Inflammatory macrophage (primary cell): ENCODE measurements around the gene ZSWIM3.

ENCODE experiments used
- DNase-seq, 2 donors: peaks; one replicate each; pipeline ENCODE4 v3.0.0-alpha.2; 2020 to 2022

The ZSWIM3 gene

DNA sequence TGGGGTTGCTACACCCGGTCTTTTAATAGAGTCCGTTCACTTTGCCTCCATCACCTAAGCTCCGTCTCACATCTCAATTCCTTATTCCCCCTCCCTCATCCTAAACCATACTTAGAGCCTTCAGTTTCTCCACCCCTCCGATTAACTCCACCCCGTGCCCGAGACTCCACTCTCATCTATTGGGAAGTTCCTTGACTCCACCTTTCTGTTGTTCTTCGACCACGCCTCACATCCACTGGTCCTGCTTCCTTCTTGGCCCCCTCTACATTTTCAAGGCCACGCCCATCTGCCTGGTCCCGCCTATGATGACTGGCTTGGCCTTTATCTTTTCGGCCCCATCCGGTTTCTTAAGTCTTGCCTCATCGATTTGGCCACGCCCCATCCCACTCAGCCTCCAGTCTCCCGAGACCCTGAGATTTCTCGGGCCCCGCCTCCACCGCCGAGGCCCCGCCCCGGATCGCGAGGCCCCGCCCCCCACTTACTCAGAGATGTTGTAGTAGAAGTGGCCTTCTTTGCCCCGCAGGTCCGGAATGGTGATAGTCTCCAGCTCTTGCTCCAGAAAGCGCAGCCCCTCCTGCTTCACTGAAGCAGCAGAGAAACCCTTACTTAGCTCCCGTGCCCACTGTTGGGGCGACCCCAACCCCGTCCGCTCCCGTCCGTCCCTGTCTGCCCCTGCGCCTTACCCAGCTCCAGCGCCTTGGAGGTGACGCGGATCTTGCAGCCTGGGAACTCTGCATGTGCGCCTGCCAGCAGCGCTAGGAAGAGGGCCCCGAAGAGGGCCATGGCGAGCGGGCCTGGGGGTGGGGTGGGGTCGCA lies 53.5 kb downstream of the ZSWIM3 start:
- peak; percentile 97 to 99 for DNase-seq

- peak in 1 of 2 donors; percentile 28 for DNase-seq
Observed at GRCh38 chr20:45911486-45912343, 54.3 kb downstream of the ZSWIM3 start, which contains the start of gene PLTP. TSS of gene PLTP (minus strand) at chr20:45912155. CDS start at chr20:45911452, 703 bp downstream.

GRCh38 chr20:45912344-45912682 lies 54.9 kb downstream of the ZSWIM3 start:
- DNase-seq: no peak

GRCh38 chr20:45913116-45913515 lies 55.7 kb downstream of the ZSWIM3 start:
- DNase-seq: peak; percentile 68 to 81

- DNase-seq: no peak
Observed at GRCh38 chr20:45917790-45918141, 60.4 kb downstream of the ZSWIM3 start.

- peak; percentile 41 to 47 for DNase-seq
Observed at GRCh38 chr20:45918182-45918737, 60.8 kb downstream of the ZSWIM3 start.

DNA sequence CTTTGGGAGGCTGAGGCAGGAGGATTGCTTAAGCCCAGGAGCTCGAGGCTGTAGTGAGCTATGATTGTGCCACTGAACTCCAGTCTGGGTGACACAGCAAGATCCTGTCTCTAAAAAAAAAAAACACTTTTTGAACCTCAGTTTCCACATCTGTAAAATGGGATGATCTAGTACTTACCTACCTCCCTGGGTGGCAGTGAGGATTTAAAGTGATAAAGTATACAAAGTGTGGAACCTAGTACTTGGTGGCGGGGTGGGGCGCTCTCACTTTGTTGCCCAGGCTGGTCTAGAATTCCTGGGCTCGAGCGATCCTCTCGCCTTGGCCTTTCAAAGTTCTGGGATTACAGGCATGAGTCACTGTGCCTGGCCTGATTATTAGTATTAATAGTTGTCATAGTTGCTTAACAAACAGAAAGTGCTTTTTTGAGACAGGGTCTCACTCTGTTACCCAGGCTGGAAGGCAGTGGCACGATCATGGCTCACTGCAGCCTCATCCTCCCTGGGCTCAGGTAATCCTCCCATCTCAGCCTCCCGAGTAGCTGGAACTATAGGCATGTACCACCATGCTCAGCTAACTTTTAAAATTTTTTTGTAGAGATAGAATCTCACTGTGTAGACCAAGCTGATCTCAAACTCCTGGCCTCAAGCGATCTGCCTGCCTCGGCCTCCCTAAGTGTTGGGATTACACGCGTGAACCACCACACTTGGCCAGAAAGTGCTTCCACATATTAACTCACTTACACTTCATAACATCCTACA lies 61.5 kb downstream of the ZSWIM3 start:
- DNase-seq: no peak

DNA sequence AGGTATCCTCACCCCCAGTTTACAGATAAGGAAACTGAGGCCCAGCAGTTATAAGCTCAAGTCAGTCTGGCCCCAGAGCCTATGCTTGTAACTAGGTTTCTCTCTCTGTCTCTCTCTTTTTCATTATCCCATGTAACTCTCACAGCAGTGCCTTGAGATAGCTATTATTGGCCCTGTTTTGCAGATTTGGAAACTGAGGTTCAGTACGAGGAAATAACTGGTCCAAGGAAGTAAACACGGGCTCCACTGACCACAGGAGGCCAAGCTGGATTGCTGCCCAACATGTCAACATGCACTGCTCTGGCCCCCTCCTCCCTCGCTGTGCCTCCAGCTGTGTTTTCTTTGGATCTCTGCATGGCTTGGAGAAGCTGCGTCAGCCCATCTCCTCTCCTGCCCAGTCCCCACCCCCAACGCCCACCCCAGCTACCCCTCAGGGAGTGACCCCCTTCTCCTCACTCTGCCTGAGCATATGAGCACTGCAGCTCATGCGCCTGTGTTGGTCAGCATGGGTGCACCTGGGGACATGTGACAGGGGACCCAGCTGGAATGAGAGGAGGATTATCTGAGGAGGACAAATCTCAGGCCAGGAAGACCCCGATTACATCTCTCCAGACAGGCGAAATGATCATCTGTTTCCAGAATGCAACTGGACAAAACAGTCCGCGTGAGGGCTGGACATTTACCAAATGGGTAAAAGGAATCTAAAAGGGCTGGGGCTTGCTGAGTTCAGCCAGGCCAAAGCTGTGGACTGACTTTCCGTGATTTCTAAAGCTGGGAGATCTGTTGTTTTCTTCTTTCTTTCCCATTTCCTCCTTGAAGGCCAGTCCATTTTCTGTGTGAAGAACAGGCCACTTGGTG lies 62.4 kb downstream of the ZSWIM3 start:
- no peak for DNase-seq

GRCh38 chr20:45920462-45921336 lies 63.3 kb downstream of the ZSWIM3 start:
- DNase-seq: peak; percentile 36 to 47

DNA sequence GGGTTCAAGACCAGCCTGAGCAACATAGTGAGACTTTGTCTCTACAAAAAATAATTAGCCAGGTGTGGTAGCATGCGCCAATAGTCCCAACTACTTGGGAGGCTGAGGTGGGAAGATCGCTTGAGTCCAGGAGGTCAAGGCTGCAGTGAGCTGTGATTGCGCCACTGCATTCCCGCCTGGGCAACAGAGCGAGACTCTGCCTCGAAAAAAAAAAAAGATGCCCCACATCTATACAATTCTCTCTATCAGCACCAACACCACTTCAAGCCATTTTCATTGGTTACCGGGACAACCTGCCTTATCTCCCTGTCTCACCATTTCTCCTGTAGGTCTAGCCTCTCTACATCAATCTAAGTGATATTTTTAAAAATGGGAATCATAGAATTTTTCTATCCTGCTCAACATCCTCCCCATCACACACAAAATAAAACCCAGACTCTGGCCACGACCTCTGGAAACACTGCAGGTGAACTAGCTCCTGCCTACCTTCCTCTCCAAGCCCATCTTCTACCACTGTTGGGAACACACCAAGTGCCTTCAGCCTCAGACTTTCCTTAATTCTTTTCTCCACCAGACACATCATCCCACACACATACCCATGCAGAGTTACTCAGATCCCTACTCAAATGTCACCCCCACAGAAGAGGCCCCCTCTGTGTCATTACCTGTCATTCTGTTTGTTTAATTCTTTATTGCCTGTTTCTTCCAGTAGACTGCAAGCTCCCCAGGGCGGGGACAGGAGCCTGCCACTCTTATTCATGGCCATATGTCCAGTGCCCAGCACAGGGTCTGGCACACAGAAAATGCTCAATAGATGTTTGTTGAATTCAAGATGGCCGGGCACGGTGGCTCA lies 64.1 kb downstream of the ZSWIM3 start:
- no peak for DNase-seq

DNA sequence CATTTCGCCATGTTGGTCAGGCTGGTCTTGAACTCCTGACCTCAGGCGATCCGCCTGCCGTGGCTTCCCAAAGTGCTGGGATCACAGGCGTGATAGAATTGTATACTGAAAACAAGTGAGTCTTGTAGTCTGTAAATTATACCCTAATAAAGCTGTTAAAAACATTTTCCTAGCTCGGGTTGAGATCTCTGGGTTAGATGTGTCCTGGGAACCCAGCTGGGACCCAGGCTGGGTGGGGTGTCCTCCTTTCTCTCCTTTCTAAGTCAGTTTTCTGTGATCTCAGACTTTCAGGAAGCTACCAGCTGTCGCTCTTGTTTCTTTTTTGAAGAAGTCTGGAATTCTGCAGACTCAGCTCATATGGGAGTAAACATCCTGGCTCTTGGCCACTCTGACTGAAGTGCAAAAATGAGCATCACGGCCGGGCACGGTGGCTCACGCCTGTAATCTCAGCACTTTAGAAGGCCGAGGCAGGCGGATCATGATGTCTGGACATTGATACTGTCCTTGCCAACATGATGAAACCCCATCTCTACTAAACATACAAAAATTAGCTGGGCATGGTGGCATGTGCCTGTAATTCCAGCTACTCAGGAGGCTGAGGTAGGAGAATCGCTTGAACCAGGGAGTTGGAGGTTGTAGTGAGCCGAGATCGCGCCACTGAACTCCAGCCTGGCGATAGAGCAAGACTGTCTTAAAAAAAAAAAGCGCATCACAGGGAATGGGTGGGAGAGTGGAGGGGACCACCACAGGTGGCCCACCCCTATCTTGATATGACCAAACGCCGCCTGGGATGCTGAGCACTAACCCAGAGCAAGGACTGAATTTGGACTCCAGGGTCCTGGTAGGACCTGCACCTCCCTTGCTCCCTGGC lies 67.2 kb downstream of the ZSWIM3 start:
- DNase-seq: peak; percentile 48 to 56

DNA sequence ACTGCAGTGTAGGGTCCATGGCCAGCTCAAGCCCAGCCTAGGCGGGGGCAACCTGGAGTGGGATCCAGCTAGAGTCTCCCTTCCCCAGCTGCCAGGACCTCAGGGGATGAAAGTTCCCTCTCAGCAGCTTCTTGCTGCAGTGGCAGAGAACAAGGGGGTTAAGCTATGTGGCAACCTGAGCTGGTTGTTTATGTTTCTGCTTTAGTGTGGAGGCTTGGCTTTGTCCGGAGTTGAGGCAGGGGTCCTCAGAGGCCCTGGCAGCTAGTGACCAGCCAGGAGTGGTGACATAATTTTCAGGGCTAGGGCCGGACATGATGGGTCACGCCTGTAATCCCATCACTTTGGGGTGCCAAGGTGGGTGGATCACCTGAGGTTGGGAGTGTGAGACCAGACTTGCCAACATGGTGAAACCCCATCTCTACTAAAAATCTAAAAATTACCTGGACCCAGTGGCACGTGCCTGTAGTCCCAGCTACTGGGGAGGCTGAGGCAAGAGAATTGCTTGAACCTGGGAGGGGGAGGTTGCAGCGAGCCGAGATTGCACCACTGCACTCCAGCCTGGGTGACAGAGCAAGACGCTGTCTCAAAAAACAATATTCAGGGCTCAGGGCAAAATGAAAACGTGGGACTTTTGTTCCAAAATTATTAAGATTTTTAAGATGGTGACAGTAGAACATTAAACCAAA lies 68.5 kb downstream of the ZSWIM3 start:
- DNase-seq: no peak

DNA sequence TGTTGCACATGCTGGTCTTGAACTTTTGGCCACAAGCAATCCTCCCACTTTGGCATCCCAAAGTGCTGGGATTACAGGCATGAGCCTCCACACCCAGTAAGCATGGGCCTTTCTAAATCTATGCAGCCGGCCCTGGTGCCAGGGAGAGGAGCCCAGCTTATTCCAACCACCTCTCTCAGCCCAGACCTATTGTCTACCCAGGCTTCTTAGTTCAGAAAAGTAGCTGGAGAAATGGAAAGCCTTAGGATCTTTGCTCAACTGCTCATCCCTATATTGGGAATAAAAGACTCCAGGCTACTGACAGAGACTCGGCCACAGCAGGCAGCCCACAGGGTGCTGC lies 69.3 kb downstream of the ZSWIM3 start:
- no peak for DNase-seq

DNA sequence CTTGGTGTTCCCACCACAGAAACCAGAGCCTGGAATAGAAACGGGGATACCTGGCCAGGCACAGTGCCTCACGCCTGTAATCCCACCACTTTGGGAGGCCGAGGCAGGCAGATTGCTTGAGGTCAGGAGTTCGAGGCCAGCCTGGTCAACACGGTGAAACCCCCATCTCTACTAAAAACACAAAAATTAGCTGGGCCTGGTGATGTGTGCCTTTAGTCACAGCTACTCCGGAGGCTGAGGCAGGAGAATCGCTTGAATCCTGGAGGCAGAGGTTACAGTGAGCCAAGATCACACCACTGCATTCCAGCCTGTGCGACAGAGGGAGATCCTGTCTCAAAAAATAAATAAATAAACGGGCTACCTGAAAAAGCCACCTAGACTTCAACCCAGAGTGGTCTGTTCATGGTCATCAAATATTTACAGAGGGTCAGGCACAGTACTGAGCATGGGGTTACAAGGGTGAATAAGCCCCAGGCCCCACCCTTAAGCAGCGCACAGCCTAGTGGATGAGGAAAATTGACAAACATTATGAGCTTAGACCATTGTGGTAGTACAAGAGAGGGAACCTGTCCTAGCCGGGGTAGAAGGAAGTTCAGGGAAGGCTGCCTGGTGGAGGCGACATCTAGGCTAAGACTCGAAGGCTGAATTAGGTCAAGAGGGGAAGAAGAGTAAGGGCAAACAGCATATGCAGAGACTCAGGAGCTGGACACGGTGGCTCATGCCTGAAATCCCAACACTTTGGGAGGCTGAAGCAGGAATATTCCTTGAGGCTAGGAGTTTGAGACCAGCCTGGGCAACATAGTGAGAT lies 69.9 kb downstream of the ZSWIM3 start:
- no peak for DNase-seq
